B cell (primary cell): ENCODE measurements around the gene GABPB2. TPM values are rescaled to one million over a fixed set of nuclear protein-coding genes. Genes with fewer than 3 reads are reported as not detected.

ENCODE experiments used
- ATAC-seq: fragments of 200-7000 bp; cut with Tn5 transposase; one replicate; pipeline ENCODE4 v1.10.0; 2021; ENCODE audit warnings: low read depth, mild to moderate bottlenecking, moderate number of reproducible peaks, moderate library complexity
- CTCF ChIA-PET: fragments of 350-600 bp; sonication (Branson Sonifier 250); formaldehyde crosslinking; loops from one replicate; lab custom pipeline; 2021; ENCODE audit warnings: antibody characterized with exemption, inconsistent platforms; lab: Charles Lee
- POLR2A ChIA-PET: fragments of 350-600 bp; sonication (Branson Sonifier 250); formaldehyde crosslinking; loops from one replicate; lab custom pipeline; 2021; ENCODE audit warnings: antibody characterized with exemption; lab: Charles Lee
- DNase-seq: peaks from one replicate; pipeline ENCODE4 v3.0.0; 2013
- H2AFZ ChIP-seq: 2 replicates; pipeline ENCODE4 v1.6.1; 2012; ENCODE audit warnings: mild to moderate bottlenecking, low read depth, low read length; ENCODE audit not compliant: insufficient read depth, poor library complexity, severe bottlenecking
- H3K27ac ChIP-seq, 2 donors: 1 replicate in 1 of 2; 2 replicates in 1 of 2; pipeline ENCODE4 v1.5.1; 2012 to 2013; ENCODE audit warnings: low read length in 2 of 2, mild to moderate bottlenecking in 2 of 2, moderate library complexity in 1 of 2
- H3K27me3 ChIP-seq, 4 experiments: fragments of 200-600 bp in 1 of 4; sonication (generic) in 1 of 4; replicated peaks in 1 of 4; 1 replicate in 2 of 4; 2 replicates in 2 of 4; pipeline versions ENCODE4 v1.6.1 to v1.7.0; 2013 to 2016; ENCODE audit warnings: low read length in 3 of 4, mild to moderate bottlenecking in 2 of 4, mixed read lengths in 1 of 4, moderate library complexity in 1 of 4; ENCODE audit not compliant: insufficient read depth in 4 of 4, control insufficient read depth in 3 of 4; ENCODE audit errors: control extremely low read depth in 1 of 4
- H3K36me3 ChIP-seq, 2 experiments: replicated peaks in 1 of 2; 1 replicate in 1 of 2; 2 replicates in 1 of 2; pipeline versions ENCODE4 v1.6.1 to v1.7.1; 2013; ENCODE audit warnings: low read length in 1 of 2; ENCODE audit not compliant: insufficient read depth in 2 of 2, control insufficient read depth in 1 of 2; ENCODE audit errors: control extremely low read depth in 1 of 2, extremely low read depth in 1 of 2
- H3K4me1 ChIP-seq, 2 donors: fragments of 200-600 bp in 1 of 2; sonication (generic) in 1 of 2; 1 replicate in 1 of 2; 2 replicates in 1 of 2; pipeline versions ENCODE4 v1.5.1 to v1.6.1; 2013 to 2017; ENCODE audit warnings: low read length in 2 of 2; ENCODE audit not compliant: control insufficient read depth in 2 of 2, insufficient read depth in 2 of 2
- H3K4me2 ChIP-seq: replicated peaks from 2 replicates; pipeline ENCODE3; 2012; ENCODE audit warnings: mild to moderate bottlenecking, low read depth, low read length; ENCODE audit not compliant: poor library complexity, severe bottlenecking
- H3K4me3 ChIP-seq, 5 experiments: fragments of 200-600 bp in 1 of 5; sonication (generic) in 1 of 5; 1 replicate in 3 of 5; 2 replicates in 2 of 5; pipeline versions ENCODE4 v1.5.1 to v1.7.0; 2011 to 2016; ENCODE audit warnings: low read length in 4 of 5, mild to moderate bottlenecking in 4 of 5, low read depth in 2 of 5, control low read depth in 1 of 5, moderate library complexity in 1 of 5; ENCODE audit not compliant: insufficient read depth in 1 of 5; ENCODE audit errors: control extremely low read depth in 1 of 5, extremely low read depth in 1 of 5
- H3K79me2 ChIP-seq: fragments of 200-600 bp; sonication (generic); one replicate; pipeline ENCODE4 v1.6.0; 2016; ENCODE audit warnings: low read length; ENCODE audit not compliant: control insufficient read depth, insufficient read depth
- H3K9ac ChIP-seq: fragments of 200-600 bp; sonication (generic); 2 replicates; pipeline ENCODE4 v1.6.1; 2017; ENCODE audit warnings: mild to moderate bottlenecking, low read length, moderate library complexity
- H3K9me3 ChIP-seq, 3 donors: one replicate each; pipeline versions ENCODE4 v1.6.1 to v1.7.1; 2013; ENCODE audit warnings: low read length in 2 of 3; ENCODE audit not compliant: control insufficient read depth in 2 of 3, insufficient read depth in 1 of 3; ENCODE audit errors: control extremely low read depth in 1 of 3
- H4K20me1 ChIP-seq: 2 replicates; pipeline ENCODE4 v1.6.0; 2012; ENCODE audit warnings: mild to moderate bottlenecking, low read length; ENCODE audit not compliant: insufficient read depth, control insufficient read depth, poor library complexity, severe bottlenecking
- H3K27ac Mint-ChIP-seq: one replicate; pipeline ENCODE4 v1.8.0; 2021; ENCODE audit warnings: mixed read lengths
- H3K27me3 Mint-ChIP-seq: one replicate; pipeline ENCODE4 v1.8.0; 2021; ENCODE audit warnings: mixed read lengths
- H3K4me1 Mint-ChIP-seq: one replicate; pipeline ENCODE4 v1.8.0; 2021; ENCODE audit warnings: mixed read lengths
- H3K4me3 Mint-ChIP-seq: one replicate; pipeline ENCODE4 v1.8.0; 2021; ENCODE audit warnings: mixed read lengths
- H3K9me3 Mint-ChIP-seq: one replicate; pipeline ENCODE4 v1.8.0; 2022; ENCODE audit warnings: mixed read lengths; ENCODE audit not compliant: insufficient read depth
- EZH2 ChIP-seq: IDR thresholded peaks from 2 replicates; pipeline ENCODE4 v1.6.1; 2012; ENCODE audit warnings: borderline replicate concordance, low read depth, mild to moderate bottlenecking, moderate library complexity, low read length; ENCODE audit not compliant: insufficient read depth, poor library complexity, severe bottlenecking
- WGBS: methylation state at CpG from one replicate; pipeline ENCODE4 v1.1.5; 2013; ENCODE audit warnings: missing lambda C conversion rate; ENCODE audit not compliant: insufficient coverage; 5-methylcytosine and 5-hydroxymethylcytosine counted together
- intact Hi-C: fragments of 100-400 bp; cut with micrococcal nuclease; formaldehyde crosslinking; loops from one replicate; pipeline ENCODE4 v1.10.0; 2022
- polyA plus RNA-seq: library from polyadenylated mRNA; depleted of rRNA; stranded (reverse); fragments of >200 nt; gene quantifications from 2 replicates; pipeline ENCODE4 v1.2.3, GENCODE V29; 2012
- total RNA-seq, 2 donors: library from RNA; stranded (reverse); fragments of 120-200 nt in 1 of 2; gene quantifications; 1 replicate in 1 of 2; 2 replicates in 1 of 2; pipeline versions ENCODE4 v1.2.3 to v1.2.4, GENCODE V29; 2013 to 2022
- TF ChIP-seq, protein P1 (sequence below): fragments of 200-600 bp; IDR thresholded peaks from one replicate; pipeline ENCODE4 v1.8.0; 2022; ENCODE audit warnings: antibody characterized with exemption, mild to moderate bottlenecking

GABPB2 gene
- total and polyA plus RNA-seq, 2 donors (not counting 1 experiment from before 2014, with no cell fraction given): 15.1 to 22.4 TPM

GRCh38 chr1:151056149-151056548 is 14.4 kb upstream of the GABPB2 start:
- Histone ChIP-seq H3K9ac (peak overlapping the region; percentile 91), H3K79me2 (peaks cover 65% of the 10 kb centered on the region), H3K36me3 (peaks cover 0 to 57% of the 10 kb centered on the region in 2 experiments), H2AFZ (no peak overlapping the region), H3K4me1 (peaks cover 47 to 55% of the 10 kb centered on the region in 2 donors), H3K4me3 (peak overlapping the region; percentile 87 to 99 (median 97)), H3K27me3 (no peaks in the 10 kb centered on the region), H4K20me1 (peaks cover 13% of the 10 kb centered on the region), H3K9me3 (no peaks in the 10 kb centered on the region), H3K4me2 (peak overlapping the region; percentile 97), H3K27ac (peak overlapping the region; percentile 76 to 95)
- 0% methylated on average over 1 of the region's 2 CpGs for WGBS
- peaks cover 58% of the 10 kb centered on the region for H3K4me1 Mint-ChIP-seq
- POLR2A ChIA-PET: interaction anchor here (0.9 to 1.6 kb wide), 3 partner anchors 10 to 17 kb away, joined by 3 to 6 read pairs (median 4); no protein-coding TSS in a partner anchor
- no peaks in the 10 kb centered on the region for H3K27me3 Mint-ChIP-seq
- CTCF ChIA-PET: interaction anchor here (1.0 to 9.2 kb wide), 7 partner anchors 7 to 101 kb away, joined by 3 to 82 read pairs (median 5); partner anchors contain the start of genes C1orf56, GABPB2 and TNFAIP8L2
- DNase-seq: peak; percentile 66
- no peaks in the 10 kb centered on the region for H3K9me3 Mint-ChIP-seq
- intact Hi-C loops: loop anchor here (1.0 to 5.0 kb wide), 3 partner anchors 8 to 226 kb away; partner anchors contain the start of gene ZNF687
- peak; percentile 22 for ATAC-seq
- peak overlapping the region; percentile 94 for H3K27ac Mint-ChIP-seq
- H3K4me3 Mint-ChIP-seq: peak overlapping the region; percentile 99
- no peak for TF ChIP-seq EZH2
- TF ChIP-seq, protein P1, sequence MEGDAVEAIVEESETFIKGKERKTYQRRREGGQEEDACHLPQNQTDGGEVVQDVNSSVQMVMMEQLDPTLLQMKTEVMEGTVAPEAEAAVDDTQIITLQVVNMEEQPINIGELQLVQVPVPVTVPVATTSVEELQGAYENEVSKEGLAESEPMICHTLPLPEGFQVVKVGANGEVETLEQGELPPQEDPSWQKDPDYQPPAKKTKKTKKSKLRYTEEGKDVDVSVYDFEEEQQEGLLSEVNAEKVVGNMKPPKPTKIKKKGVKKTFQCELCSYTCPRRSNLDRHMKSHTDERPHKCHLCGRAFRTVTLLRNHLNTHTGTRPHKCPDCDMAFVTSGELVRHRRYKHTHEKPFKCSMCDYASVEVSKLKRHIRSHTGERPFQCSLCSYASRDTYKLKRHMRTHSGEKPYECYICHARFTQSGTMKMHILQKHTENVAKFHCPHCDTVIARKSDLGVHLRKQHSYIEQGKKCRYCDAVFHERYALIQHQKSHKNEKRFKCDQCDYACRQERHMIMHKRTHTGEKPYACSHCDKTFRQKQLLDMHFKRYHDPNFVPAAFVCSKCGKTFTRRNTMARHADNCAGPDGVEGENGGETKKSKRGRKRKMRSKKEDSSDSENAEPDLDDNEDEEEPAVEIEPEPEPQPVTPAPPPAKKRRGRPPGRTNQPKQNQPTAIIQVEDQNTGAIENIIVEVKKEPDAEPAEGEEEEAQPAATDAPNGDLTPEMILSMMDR: no peak

- DNase-seq: no peak
These were observed 11.9 kb upstream of the GABPB2 start for GRCh38 chr1:151058692-151059091.

More at GRCh38 chr1:151058692-151059091, 11.9 kb upstream of the GABPB2 start:
- H3K27ac Mint-ChIP-seq: peak overlapping the region; percentile 94
- Histone ChIP-seq H3K9me3 (no peaks in the 10 kb centered on the region), H3K4me1 (peaks cover 43 to 51% of the 10 kb centered on the region in 2 donors), H3K9ac (peak overlapping the region; percentile 91), H2AFZ (peak overlapping the region; percentile 90), H3K36me3 (peaks cover 0 to 31% of the 10 kb centered on the region in 2 experiments), H3K4me2 (peak overlapping the region; percentile 97), H3K27me3 (no peaks in the 10 kb centered on the region), H3K79me2 (peaks cover 65% of the 10 kb centered on the region), H3K27ac (peak overlapping the region; percentile 76 to 95), H3K4me3 (peak overlapping the region; percentile 87 to 99 (median 97)), H4K20me1 (peaks cover 13% of the 10 kb centered on the region)
- H3K27me3 Mint-ChIP-seq: no peaks in the 10 kb centered on the region
- H3K9me3 Mint-ChIP-seq: no peaks in the 10 kb centered on the region
- intact Hi-C loops: loop anchor here (1.0 to 5.0 kb wide), 9 partner anchors 13 to 496 kb away; partner anchors contain the start of genes ARNT, PRUNE1, TNFAIP8L2 and ZNF687
- ChIA-PET CTCF (interaction anchor here (0.6 to 9.2 kb wide), 13 partner anchors 9 to 136 kb away, joined by 3 to 82 read pairs (median 5); partner anchors contain the start of genes C1orf56, GABPB2, MINDY1 and TNFAIP8L2), POLR2A (interaction anchor here (0.6 to 4.5 kb wide), 4 partner anchors 10 to 112 kb away, joined by 4 to 36 read pairs (median 16); partner anchors contain the start of genes C1orf56 and GABPB2)
- TF ChIP-seq, protein P1: no peak
- no peak for TF ChIP-seq EZH2
- 1% methylated on average over 9 of the region's 10 CpGs for WGBS
- H3K4me1 Mint-ChIP-seq: peaks cover 51% of the 10 kb centered on the region
- H3K4me3 Mint-ChIP-seq: peak overlapping the region; percentile 99
- no peak for ATAC-seq
